PFSK-1 (cell line): Measurements from ENCODE around the gene SH3GLB1.

Source experiments
- FOXP2 ChIP-seq: optimal IDR thresholded peaks from 2 replicates; pipeline ENCODE3; 2011; ENCODE audit warnings: borderline replicate concordance, control low read depth, inconsistent platforms; ENCODE audit not compliant: insufficient read depth; ENCODE audit errors: extremely low read length, extremely low read depth
- POLR2AphosphoS5 ChIP-seq: IDR thresholded peaks from 2 replicates; pipeline ENCODE4 v1.6.1; 2012; ENCODE audit warnings: low read depth, mild to moderate bottlenecking, control low read depth, low read length, moderate library complexity
- SIN3A ChIP-seq: IDR thresholded peaks from 2 replicates; pipeline ENCODE4 v1.6.1; 2012; ENCODE audit warnings: mild to moderate bottlenecking, low read length, moderate library complexity, borderline replicate concordance; ENCODE audit not compliant: insufficient read depth
- TAF1 ChIP-seq: IDR thresholded peaks from 2 replicates; pipeline ENCODE4 v1.6.1; 2012; ENCODE audit warnings: low read length, control low read depth, borderline replicate concordance; ENCODE audit not compliant: insufficient read depth
- TF ChIP-seq, protein P1 (sequence below), 2 experiments: IDR thresholded peaks; 2 replicates each; pipeline versions ENCODE4 v1.6.1 to v1.8.0; 2011 to 2012; ENCODE audit warnings: low read depth in 2 of 2, low read length in 2 of 2, control low read depth in 1 of 2, inconsistent platforms in 1 of 2, mild to moderate bottlenecking in 1 of 2, moderate library complexity in 1 of 2; ENCODE audit not compliant: insufficient read depth in 1 of 2

SH3GLB1 gene

DNA sequence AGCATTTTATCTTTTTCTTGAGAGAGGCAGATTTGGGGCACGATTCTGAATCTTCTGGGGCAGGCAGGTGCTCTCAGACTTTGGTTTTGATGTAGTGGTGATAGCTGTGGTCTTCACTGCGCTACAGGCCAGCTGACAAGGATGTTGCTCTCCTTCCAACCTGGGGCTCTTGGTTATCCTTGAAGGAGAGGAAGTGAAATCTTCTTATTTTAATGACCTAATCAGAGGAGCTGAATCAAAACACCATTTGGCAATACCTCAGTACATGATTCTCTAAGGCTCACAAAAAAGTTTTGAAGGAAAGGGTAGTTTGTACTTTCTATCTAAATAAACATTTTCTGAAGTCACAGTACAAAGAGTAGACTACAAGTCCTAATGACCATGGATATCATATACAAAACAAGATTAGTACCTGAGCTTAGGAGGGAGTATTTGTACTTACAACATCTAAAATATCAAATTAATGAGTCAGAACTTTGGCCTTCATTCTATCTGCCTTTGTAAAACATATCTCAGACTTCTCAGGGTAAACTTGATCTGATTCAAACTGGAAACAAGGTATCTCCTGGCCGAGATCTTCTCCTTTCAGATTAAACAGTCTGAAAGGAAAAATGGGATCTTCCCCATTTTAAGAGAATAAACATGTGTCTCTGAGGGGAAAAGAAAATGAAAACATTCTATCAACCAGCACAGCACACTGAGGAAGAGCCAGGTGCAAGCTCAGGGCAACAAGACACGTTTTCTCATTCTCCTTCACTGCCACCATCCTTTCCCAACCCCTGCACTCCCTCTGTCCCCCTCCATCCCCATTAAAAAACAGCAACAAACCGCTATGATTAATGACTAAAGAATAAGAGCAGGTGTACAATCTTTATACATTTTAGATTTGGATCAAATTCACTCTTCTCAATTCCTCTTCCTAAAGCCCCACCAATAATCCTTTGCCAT, 69.2 kb downstream of the SH3GLB1 start:
- TF ChIP-seq POLR2AphosphoS5 (no peak), SIN3A (no peak), FOXP2 (no peak), TAF1 (no peak)
- TF ChIP-seq, protein P1, sequence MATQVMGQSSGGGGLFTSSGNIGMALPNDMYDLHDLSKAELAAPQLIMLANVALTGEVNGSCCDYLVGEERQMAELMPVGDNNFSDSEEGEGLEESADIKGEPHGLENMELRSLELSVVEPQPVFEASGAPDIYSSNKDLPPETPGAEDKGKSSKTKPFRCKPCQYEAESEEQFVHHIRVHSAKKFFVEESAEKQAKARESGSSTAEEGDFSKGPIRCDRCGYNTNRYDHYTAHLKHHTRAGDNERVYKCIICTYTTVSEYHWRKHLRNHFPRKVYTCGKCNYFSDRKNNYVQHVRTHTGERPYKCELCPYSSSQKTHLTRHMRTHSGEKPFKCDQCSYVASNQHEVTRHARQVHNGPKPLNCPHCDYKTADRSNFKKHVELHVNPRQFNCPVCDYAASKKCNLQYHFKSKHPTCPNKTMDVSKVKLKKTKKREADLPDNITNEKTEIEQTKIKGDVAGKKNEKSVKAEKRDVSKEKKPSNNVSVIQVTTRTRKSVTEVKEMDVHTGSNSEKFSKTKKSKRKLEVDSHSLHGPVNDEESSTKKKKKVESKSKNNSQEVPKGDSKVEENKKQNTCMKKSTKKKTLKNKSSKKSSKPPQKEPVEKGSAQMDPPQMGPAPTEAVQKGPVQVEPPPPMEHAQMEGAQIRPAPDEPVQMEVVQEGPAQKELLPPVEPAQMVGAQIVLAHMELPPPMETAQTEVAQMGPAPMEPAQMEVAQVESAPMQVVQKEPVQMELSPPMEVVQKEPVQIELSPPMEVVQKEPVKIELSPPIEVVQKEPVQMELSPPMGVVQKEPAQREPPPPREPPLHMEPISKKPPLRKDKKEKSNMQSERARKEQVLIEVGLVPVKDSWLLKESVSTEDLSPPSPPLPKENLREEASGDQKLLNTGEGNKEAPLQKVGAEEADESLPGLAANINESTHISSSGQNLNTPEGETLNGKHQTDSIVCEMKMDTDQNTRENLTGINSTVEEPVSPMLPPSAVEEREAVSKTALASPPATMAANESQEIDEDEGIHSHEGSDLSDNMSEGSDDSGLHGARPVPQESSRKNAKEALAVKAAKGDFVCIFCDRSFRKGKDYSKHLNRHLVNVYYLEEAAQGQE (IDR thresholded peaks at IDR 0.05; ENCODE audit: insufficient read depth in 1 of 2, low read depth in 2 of 2, low read length in 2 of 2): no peak

DNA sequence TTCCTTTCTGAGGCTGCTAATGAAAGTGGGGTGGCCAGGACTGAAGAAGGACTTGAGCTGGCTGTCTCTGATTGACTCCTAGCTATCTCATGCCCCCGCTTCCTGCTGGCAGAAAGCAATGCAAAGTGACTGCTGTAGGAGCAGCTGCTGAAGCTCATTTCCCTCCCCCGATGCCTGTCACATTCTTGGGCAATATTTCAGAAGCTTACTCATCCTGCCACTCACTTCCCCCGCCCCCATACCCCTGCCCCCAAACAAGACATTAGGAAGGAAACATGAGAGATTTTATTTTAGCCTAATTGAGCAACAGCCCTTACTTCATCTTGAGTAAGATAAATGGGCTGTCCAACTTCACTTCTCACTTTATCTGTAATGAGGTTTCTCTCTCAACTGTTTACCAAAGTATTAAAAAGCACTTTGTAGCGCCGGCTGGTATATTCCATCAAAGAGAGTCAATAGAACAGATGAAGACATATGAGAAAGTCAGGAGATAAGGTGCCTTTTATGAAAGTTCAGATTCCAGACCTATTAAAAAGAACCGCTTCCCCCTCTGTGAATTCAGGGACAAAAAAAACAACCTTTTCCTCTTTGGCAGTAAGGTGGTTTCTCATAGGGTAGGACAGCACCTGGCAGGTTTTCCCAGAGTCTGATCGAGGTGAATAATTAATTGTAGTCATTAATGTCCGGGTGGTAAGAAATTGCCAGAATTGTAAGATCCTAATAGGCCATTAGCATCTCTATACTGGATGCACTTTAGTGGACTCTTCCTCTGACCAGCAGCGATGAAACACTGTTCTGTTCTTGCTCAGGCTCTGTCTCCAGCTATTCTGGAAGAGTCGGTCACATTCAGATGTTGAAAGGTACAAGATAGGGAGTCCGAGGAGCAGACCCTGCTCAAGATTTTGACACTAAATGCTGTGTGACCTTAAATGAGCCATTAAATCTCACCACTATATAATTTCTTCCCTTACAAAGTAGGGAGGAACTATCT, 70.2 kb downstream of the SH3GLB1 start:
- TF ChIP-seq, protein P1 (IDR thresholded peaks at IDR 0.05; ENCODE audit: insufficient read depth in 1 of 2, low read depth in 2 of 2, low read length in 2 of 2): no peak
- TF ChIP-seq FOXP2 (peak; percentile 71), POLR2AphosphoS5 (no peak), TAF1 (no peak), SIN3A (no peak)

DNA sequence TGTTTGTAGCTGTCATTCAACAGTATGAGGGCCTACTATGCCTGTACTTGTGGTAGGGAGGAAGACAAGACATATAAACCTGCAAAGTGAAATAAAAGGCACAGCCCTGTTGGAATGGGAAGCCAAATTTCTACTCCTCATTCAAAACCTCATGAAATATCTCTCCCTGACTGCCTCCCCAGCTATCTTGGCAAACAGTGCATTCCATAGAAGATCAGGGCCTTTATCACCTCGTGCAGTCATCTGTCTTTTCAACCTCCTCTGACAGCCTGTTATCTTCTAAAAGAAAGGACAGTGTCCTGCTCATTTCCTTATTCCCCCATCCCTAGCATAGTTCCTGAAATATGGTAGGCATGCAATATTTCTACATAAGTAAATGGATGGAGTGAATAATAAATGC, 71.0 kb downstream of the SH3GLB1 start:
- no peak for TF ChIP-seq SIN3A
- no peak for TF ChIP-seq FOXP2
- TF ChIP-seq TAF1: no peak
- TF ChIP-seq, protein P1 (IDR thresholded peaks at IDR 0.05; ENCODE audit: insufficient read depth in 1 of 2, low read depth in 2 of 2, low read length in 2 of 2): no peak
- TF ChIP-seq POLR2AphosphoS5: no peak

DNA sequence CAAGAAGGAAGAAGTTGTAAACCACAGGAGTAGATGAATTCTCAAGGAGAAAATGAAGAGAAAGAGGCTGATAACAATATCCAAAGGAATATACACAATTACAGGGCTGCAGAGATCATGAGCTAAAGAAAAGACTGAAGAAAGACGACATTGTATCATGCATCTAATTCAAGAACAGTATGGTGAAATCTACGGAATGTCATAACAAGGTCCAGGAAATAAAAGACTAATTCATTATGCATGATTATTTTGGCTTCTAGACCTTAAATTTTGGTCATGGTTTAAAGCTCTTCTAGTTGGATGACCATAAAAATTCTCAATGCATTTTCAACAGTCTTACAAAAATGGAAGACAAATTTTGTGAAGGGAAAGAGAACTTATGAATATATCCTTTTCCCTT, 71.7 kb downstream of the SH3GLB1 start:
- TF ChIP-seq, protein P1 (IDR thresholded peaks at IDR 0.05; ENCODE audit: insufficient read depth in 1 of 2, low read depth in 2 of 2, low read length in 2 of 2): no peak
